IMR-90 (cell line): Measurements from ENCODE around the gene TTLL11. TPM values are rescaled to one million over a fixed set of nuclear protein-coding genes. Genes with fewer than 3 reads are reported as not detected.

Source experiments
- ATAC-seq: fragments of 200-7000 bp; cut with Tn5 transposase; 2 replicates; pipeline ENCODE4 v1.9.1; 2020; ENCODE audit warnings: low read depth, mild to moderate bottlenecking, moderate library complexity
- BruUV-seq: library from RNA; stranded (reverse); fragments of 400-500 nt; replicated peaks from 2 replicates; lab custom pipeline; 2021; lab: Mats Ljungman, UMichigan
- CTCF ChIA-PET: fragments of 300-600 bp; formaldehyde crosslinking; extraction: SDS; loops from one replicate; lab custom pipeline; 2021; ENCODE audit warnings: antibody characterized with exemption; lab: Yijun Ruan, JAX
- POLR2A ChIA-PET: fragments of 300-600 bp; sonication (Branson Sonifier 250); formaldehyde crosslinking; loops from one replicate; lab custom pipeline; 2022; ENCODE audit warnings: antibody characterized with exemption; ENCODE audit not compliant: unreplicated experiment; lab: Charles Lee
- DNase-seq: peaks from one replicate; pipeline ENCODE4 v3.0.0; 2013
- H2AFZ ChIP-seq: replicated peaks from 2 replicates; pipeline ENCODE3; 2013; ENCODE audit warnings: low read length, mild to moderate bottlenecking; ENCODE audit not compliant: poor library complexity
- H2AK5ac ChIP-seq: 2 replicates; pipeline ENCODE4 v1.6.1; 2013; ENCODE audit warnings: low read depth, low read length, inconsistent platforms
- H2AK9ac ChIP-seq: replicated peaks from 2 replicates; pipeline ENCODE3; 2013; ENCODE audit warnings: mild to moderate bottlenecking, low read depth, low read length, moderate library complexity; ENCODE audit not compliant: poor library complexity
- H2BK120ac ChIP-seq: 2 replicates; pipeline ENCODE4 v1.6.1; 2013; ENCODE audit warnings: low read depth, low read length, inconsistent platforms
- H2BK15ac ChIP-seq: 3 replicates; pipeline ENCODE4 v1.6.1; 2013; ENCODE audit warnings: low read depth, low read length, inconsistent platforms
- H2BK20ac ChIP-seq: 2 replicates; pipeline ENCODE4 v1.6.1; 2013; ENCODE audit warnings: low read depth, mild to moderate bottlenecking, inconsistent platforms, low read length, moderate library complexity
- H2BK5ac ChIP-seq: 2 replicates; pipeline ENCODE4 v1.6.1; 2013; ENCODE audit warnings: mild to moderate bottlenecking, low read depth, low read length, inconsistent platforms; ENCODE audit not compliant: poor library complexity, severe bottlenecking
- H3K14ac ChIP-seq: replicated peaks from 2 replicates; pipeline ENCODE4 v1.6.1; 2013; ENCODE audit warnings: low read depth, low read length, inconsistent platforms
- H3K18ac ChIP-seq: 2 replicates; pipeline ENCODE4 v1.6.1; 2013; ENCODE audit warnings: low read depth, low read length, control low read depth
- H3K23ac ChIP-seq: 2 replicates; pipeline ENCODE4 v1.6.1; 2013; ENCODE audit warnings: low read depth, low read length, inconsistent platforms
- H3K27ac ChIP-seq: 2 replicates; pipeline ENCODE4 v1.5.1; 2013; ENCODE audit warnings: mild to moderate bottlenecking, control low read depth, low read length; ENCODE audit not compliant: insufficient read depth
- H3K27me3 ChIP-seq: 2 replicates; pipeline ENCODE4 v1.6.1; 2013; ENCODE audit warnings: low read length; ENCODE audit not compliant: control insufficient read depth, insufficient read depth
- H3K36me3 ChIP-seq: 2 replicates; pipeline ENCODE4 v1.6.1; 2013; ENCODE audit warnings: low read length, mixed read lengths; ENCODE audit not compliant: control insufficient read depth, insufficient read depth
- H3K4ac ChIP-seq: 2 replicates; pipeline ENCODE4 v1.6.1; 2013; ENCODE audit warnings: low read depth, low read length, inconsistent platforms
- H3K4me1 ChIP-seq: 2 replicates; pipeline ENCODE4 v1.6.1; 2013; ENCODE audit warnings: low read length, mixed read lengths; ENCODE audit not compliant: control insufficient read depth, insufficient read depth
- H3K4me2 ChIP-seq: 2 replicates; pipeline ENCODE4 v1.6.1; 2013; ENCODE audit warnings: low read depth, mild to moderate bottlenecking, control low read depth, low read length, moderate library complexity
- H3K4me3 ChIP-seq: 2 replicates; pipeline ENCODE4 v1.5.1; 2013; ENCODE audit warnings: low read depth, mild to moderate bottlenecking, control low read depth, low read length, moderate library complexity; ENCODE audit not compliant: insufficient read depth
- H3K56ac ChIP-seq: 2 replicates; pipeline ENCODE4 v1.6.1; 2013; ENCODE audit warnings: low read length, inconsistent platforms; ENCODE audit not compliant: insufficient read depth; ENCODE audit errors: extremely low read depth
- H3K79me1 ChIP-seq, 2 experiments: 2 replicates each; pipeline ENCODE4 v1.6.1; 2013; ENCODE audit warnings: low read length in 2 of 2, inconsistent platforms in 1 of 2, low read depth in 1 of 2
- H3K9ac ChIP-seq: 2 replicates; pipeline ENCODE4 v1.6.1; 2013; ENCODE audit warnings: low read depth, low read length, control low read depth
- H3K9me1 ChIP-seq: 2 replicates; pipeline ENCODE4 v1.6.1; 2013; ENCODE audit warnings: low read length, inconsistent platforms; ENCODE audit not compliant: insufficient read depth
- H3K9me3 ChIP-seq: 2 replicates; pipeline ENCODE4 v1.6.1; 2013; ENCODE audit warnings: low read length; ENCODE audit not compliant: control insufficient read depth, insufficient read depth
- H4K20me1 ChIP-seq: 2 replicates; pipeline ENCODE4 v1.6.1; 2013; ENCODE audit warnings: low read length, inconsistent platforms; ENCODE audit not compliant: insufficient read depth
- H4K5ac ChIP-seq: 2 replicates; pipeline ENCODE4 v1.6.1; 2013; ENCODE audit warnings: mild to moderate bottlenecking, low read depth, low read length, control low read depth
- H4K8ac ChIP-seq, 2 experiments: 2 replicates each; pipeline ENCODE4 v1.6.1; 2013; ENCODE audit warnings: low read depth in 2 of 2, low read length in 2 of 2, control low read depth in 1 of 2, inconsistent platforms in 1 of 2
- H4K91ac ChIP-seq: 2 replicates; pipeline ENCODE4 v1.6.1; 2013; ENCODE audit warnings: low read depth, low read length, inconsistent platforms; ENCODE audit not compliant: insufficient read depth
- ELK1 ChIP-seq: fragments of 150-350 bp; IDR thresholded peaks from 2 replicates; pipeline ENCODE4 v1.6.1; 2016; ENCODE audit warnings: low read depth, mild to moderate bottlenecking, low read length, moderate library complexity, borderline replicate concordance
- RAD21 ChIP-seq: IDR thresholded peaks from 2 replicates; pipeline ENCODE4 v1.6.1; 2012; ENCODE audit warnings: low read length, improper control_type of control experiment
- WGBS, 2 experiments: methylation state at CpG; one replicate each; pipeline versions ENCODE4 v1.1.5 to v1.1.7; 2013; ENCODE audit warnings: missing lambda C conversion rate in 2 of 2; ENCODE audit not compliant: insufficient read length in 1 of 2; ENCODE audit errors: extremely low coverage in 2 of 2; 5-methylcytosine and 5-hydroxymethylcytosine counted together
- dilution Hi-C: fragments of 300-500 bp; cut with HindIII; formaldehyde crosslinking; loops from one replicate; pipeline ENCODE4 v1.14.3; 2018; ENCODE audit warnings: low sequenced_read_pairs; ENCODE audit not compliant: unreplicated experiment
- in situ Hi-C: fragments of 300-500 bp; cut with MboI; formaldehyde crosslinking; loops from 3 replicates; pipeline ENCODE4 v1.14.3; 2019; ENCODE audit warnings: low sequenced_read_pairs, inconsistent platforms, mixed read lengths
- intact Hi-C: fragments of 100-400 bp; cut with micrococcal nuclease; formaldehyde crosslinking; loops from 2 replicates; pipeline ENCODE4 v1.10.0; 2022
- polyA plus RNA-seq, 3 experiments: library from polyadenylated mRNA; depleted of rRNA; stranded (reverse); fragments of >200 nt; gene quantifications; 2 replicates each; pipeline ENCODE4 v1.2.3, GENCODE V29; 2012; ENCODE audit warnings: low replicate concordance in 1 of 3
- total RNA-seq: library from RNA; depleted of rRNA; stranded (reverse); fragments of >200 nt; gene quantifications from 2 replicates; pipeline ENCODE4 v1.2.3, GENCODE V29; 2012

TTLL11 gene
- total and polyA plus RNA-seq, 2 of the 4 experiments (the other 2 are of a cell fraction) = 2.0 to 4.6 TPM

GRCh38 chr9:122133984-122134535 is 41.0 kb upstream of the TTLL11 start:
- Histone ChIP-seq H4K20me1 (no peaks in the 10 kb centered on the region), H3K79me1 (no peaks in the 10 kb centered on the region), H3K27me3 (peaks cover 4% of the 10 kb centered on the region; the same call in 1 of the 2 replicates), H2AFZ (no peak overlapping the region), H3K9me1 (0 out of 2 replicates have a peak, but pooled peaks cover 6% of the 10 kb centered on the region), H2AK5ac (no peak overlapping the region), H3K4me1 (peaks cover 7% of the 10 kb centered on the region), H3K56ac (no peak overlapping the region), H3K14ac (no peak overlapping the region), H3K4me2 (no peak overlapping the region), H2BK120ac (no peak overlapping the region), H2BK5ac (no peak overlapping the region), H2BK15ac (no peak overlapping the region), H3K18ac (no peak overlapping the region), H3K27ac (no peak overlapping the region), H3K23ac (no peak overlapping the region), H4K8ac (no peak overlapping the region), H4K91ac (no peak overlapping the region), H3K36me3 (no peaks in the 10 kb centered on the region), H4K5ac (no peak overlapping the region), H3K9me3 (no peaks in the 10 kb centered on the region), H3K4me3 (no peak overlapping the region), H3K9ac (no peak overlapping the region), H2BK20ac (no peak overlapping the region), H2AK9ac (no peak overlapping the region), H3K4ac (no peak overlapping the region)
- dilution Hi-C loops = no loop called here
- CTCF ChIA-PET = interaction anchor here (1.0 kb wide), 1 partner anchor 11 kb away, joined by 3 read pairs; no protein-coding TSS in a partner anchor
- TF ChIP-seq ELK1 (no peak), RAD21 (no peak)
- no TSS peak for BruUV-seq
- intact Hi-C loops = no loop called here
- ATAC-seq (no peak), DNase-seq (no peak)
- POLR2A ChIA-PET = no interaction called here
- in situ Hi-C loops = no loop called here
- WGBS, 2 experiments = 90% methylated on average over 4 of the region's 17 CpGs; no CpG with 5 or more reads in 1 of the 2 experiments
